ENCODE measurements around the gene USP31.

The USP31 gene

DNA sequence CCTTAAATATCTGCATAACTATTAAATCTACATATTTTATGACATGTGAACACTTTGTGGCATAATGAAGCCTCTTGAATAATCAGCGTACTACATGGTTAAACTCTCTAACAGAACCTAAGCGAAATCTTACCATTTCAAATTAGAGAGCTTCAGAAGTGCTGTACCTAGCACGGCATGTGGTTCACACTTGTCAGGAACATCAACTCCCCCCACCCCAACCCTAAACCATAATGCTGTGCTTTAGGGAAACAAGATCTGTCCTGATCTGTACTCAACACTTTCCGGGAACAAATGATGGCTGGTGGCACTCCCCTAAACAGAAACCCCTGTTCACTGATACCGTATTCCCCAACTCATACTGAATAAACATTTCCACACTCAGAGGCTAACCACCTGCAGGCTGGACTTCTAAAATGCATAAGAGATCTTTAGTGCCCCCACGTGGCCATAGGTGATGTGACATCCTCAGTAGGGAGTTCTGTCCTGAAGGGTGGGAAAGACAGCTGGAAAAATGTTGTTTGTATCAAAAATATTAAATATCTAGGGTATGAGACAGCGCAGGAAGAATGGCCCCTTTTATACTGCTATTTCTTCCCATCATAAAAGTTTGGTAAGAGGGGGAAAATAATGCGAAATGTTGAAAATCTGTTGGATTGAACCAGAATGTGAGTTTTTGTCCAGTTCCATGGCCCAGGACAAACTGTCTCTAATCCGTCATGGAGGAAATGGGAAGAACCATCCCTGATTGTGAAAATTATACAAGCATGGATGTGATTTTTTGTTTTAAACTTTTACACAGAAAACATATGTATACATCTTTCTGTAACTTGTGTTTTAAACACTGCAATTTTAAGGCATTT lies 88.6 kb downstream of the USP31 start:
- no peak for DNase-seq (ENCODE audit: low read depth, low spot score)

DNA sequence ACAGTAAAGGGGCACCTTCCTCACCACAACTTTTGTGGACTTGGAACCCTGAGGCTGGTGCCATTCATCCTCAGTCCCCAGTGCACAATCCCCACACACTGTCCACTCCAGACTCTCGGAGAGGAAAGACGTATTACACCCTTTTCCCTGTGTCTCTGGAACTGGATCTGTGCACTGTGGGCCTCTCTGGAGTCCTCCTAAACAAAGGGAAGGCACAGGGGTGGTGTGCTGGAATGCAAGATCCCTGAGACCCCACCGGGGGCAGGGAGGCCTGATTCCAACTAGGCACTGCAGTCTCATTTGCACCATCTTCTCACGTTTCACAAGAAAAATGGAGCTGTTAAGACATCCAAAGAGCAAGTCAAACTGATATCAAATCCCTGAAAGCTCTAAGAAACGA lies 89.8 kb downstream of the USP31 start:
- DNase-seq (ENCODE audit: low read depth, low spot score), result no peak

DNA sequence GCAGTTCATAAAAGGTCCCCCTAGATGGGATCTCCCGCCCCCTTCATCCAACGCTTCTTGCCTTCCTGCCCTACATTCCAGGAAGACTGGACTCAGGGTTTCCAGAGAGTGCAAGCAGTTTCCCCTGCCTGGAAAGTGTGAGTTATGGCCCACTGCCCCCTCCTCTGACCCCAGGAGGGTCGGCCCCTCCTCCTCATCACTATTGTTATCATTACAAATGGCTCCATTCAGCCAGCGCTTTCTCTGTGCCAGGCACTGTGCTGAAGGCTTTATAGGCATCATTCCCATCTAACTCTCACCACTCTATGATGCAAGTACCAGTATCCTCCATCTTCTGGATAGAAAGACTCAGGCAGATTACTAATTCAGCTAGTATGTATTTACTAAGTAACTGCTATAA lies 90.7 kb downstream of the USP31 start:
- no peak for DNase-seq (ENCODE audit: low read depth, low spot score)

DNA sequence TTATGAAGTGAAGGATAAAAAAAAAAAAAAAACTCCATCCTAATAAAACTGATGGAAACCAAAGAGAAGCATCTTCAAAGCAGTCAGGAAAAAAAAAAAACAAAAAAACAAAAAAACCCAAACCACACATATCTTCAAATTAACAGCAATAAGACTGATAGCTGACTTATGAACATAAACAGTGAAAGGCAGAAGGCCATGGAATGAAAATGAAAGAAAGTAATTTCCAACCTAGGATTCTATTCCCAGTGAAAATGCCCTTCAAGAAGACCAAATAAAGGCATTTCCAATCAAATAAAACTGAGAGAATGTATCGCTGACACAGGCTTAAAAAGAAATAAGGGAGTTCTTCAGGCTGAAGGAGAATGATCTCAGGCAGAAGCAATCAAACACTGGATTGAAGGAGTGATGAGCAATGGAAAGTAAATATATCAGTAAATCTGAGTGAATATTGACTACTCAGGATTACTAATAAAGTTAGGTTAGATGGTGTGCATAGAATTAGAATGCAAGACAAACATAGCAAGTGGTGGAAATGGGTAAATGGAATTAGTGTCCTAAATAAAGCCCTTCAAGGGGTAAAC lies 92.1 kb downstream of the USP31 start:
- no peak for DNase-seq (ENCODE audit: low read depth, low spot score)

DNA sequence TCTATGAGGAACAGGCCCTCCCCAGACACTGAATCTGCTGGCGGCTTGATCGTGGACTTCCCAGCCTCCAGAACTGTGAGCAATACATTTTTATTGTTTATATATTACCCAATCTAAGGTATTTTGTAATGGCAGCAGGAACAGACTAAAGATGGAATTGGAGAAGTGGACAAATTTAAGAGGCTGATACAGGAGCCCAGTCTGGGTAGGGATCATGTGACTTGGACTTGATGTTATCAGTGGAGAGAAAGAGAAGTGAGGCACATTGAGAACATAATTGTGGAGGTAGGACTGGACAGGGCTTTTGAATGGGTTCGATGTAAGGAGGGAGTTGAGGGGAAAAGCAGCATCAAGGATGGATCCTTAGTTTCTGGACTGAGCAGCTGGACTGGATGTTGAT lies 93.8 kb downstream of the USP31 start:
- no peak for DNase-seq (ENCODE audit: low read depth, low spot score)

DNA sequence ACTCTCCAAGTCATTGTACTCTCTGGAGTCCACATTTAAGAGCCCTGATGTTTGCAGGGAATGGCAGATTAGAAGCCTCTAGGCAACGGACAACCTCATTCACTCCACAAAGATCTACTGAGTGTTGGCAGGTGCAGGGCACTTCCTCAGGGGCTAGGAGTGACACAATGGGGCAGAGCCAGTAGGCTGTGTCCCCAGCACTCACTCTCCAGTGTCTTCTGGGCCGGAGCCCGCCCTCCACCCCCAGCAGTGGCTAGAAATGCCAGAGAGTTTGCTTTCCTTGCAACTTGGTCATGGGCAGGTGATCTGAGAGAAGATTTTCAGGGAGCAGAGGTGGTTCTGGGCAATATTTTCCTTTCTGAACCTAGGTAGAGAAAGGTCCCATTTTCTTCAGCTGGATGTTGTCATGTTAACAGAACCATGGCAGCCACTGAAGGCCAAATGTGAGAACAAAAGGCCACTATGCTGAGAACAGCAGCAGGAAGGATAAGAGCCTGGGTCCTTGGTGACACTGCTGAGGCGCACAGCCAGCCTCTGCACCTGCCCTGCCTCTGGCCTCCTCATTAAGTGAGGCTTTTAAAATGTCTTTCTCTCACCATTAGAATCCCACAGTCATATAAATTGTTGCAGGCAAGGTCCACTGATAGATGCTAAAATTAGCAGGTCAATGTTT lies 96.2 kb downstream of the USP31 start:
- DNase-seq (ENCODE audit: low read depth, low spot score), result no peak

DNA sequence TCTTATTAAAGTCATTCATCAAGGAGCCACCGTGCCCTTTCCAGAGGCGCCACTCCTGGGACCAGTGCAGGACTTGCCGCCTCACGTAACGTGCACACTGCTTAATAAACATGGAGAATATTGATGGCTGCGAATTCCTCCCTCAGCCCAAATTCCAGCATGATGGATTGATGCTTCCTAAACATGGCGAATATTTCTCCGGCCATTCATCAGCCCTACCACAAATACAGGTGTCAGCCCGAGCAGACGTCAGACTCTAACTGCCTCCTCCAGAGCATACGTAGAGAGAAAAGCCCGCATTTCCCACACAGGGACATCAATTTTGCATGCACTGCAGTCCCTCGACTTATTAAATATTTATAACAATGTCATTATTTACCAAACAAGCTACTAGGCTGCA lies 97.0 kb downstream of the USP31 start:
- DNase-seq (ENCODE audit: low read depth, low spot score), result no peak

DNA sequence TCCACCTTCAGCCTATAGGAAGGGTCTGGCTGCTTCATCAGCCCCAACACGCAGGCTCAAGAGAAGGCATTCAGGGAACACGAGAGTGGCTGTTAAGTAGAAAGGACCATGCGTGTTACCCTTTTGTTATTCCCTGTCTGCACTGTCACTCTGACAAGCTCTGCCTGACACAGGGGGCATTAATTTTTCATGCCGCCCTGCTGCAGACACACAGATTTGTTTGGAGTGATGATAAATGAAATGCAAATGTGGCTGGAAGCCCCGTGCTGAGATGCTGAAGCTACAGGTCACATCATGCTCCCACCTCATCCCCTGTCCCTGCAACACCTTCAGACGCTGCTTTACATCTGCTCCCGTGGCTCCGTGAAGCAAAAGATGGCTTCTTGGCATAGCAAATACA lies 97.7 kb downstream of the USP31 start:
- no peak for DNase-seq (ENCODE audit: low read depth, low spot score)

DNA sequence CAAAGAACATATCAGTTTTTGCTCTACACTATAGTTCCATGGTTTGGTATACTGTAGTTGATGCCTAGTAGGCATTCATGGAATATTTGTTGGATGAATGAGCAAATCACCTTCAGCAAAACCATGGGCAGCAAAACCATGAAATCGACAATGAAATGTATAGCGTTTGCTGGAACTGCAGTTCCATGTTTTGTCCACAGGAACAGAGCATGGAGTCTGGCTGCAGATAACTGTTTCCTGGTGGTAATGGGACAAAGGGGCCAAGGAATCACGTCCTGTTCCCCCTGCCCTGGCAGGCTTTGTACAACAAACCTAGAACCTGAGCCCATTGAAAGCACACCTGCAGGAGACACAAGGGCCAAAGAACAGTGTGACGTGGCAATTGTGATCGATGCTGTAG lies 101.1 kb downstream of the USP31 start:
- DNase-seq (ENCODE audit: low read depth, low spot score), result no peak

DNA sequence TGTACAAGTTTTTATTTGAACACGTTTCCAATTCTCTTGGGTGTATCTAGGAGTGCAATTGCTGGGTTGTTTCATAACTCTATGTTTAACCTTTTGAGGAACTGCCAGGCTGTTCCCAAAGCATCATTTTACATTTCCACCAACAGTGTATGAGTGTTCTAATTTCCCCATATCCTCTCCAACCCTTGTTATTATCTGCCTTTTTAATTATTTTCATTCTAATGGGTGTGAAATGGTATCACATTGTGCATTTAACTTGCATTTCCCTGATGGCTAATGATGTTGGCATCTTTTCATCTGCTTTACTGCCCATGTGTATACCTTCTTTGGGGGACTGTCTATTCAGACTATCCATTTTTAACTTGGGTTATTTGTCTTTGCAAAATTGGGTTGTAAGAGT lies 104.2 kb downstream of the USP31 start:
- no peak for DNase-seq (ENCODE audit: low read depth, low spot score)

DNA sequence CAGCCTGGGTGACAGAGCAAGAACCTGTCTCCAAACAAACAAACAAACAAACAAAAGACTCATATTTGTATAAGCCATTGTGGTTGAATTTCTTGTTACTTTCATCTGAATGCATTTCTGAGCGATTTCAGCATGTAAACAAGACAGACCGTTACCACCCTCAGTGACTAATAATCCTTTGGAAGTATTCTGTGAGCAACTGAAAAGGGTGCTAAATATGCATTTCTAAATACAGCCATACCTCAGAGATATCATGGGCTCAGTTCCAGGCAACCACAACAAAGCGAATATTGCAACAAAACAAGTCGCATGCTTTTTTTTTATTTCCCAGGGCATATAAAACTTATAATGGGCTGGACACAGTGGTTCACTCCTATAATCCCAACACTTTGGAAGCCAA lies 109.0 kb downstream of the USP31 start:
- DNase-seq (ENCODE audit: low read depth, low spot score), result no peak

DNA sequence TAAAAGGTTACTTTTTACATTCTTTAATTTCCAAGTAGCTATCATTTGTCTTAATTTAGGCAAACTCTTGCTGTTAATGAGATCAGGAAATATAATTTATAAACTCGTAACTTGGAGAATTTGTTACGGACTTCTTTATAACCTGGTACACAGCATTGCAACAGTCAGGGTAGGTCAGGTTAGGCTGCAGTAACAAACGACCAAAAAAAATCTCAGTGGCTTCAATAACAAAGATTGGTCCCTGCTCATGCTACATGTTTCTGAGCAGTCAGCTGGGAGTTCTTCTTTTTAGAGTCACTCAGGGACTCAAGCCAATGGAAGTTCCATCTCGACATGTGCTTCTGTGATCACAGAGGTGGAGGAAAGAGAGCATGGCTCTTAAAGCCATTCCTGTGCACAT lies 110.1 kb downstream of the USP31 start:
- no peak for DNase-seq (ENCODE audit: low read depth, low spot score)

DNA sequence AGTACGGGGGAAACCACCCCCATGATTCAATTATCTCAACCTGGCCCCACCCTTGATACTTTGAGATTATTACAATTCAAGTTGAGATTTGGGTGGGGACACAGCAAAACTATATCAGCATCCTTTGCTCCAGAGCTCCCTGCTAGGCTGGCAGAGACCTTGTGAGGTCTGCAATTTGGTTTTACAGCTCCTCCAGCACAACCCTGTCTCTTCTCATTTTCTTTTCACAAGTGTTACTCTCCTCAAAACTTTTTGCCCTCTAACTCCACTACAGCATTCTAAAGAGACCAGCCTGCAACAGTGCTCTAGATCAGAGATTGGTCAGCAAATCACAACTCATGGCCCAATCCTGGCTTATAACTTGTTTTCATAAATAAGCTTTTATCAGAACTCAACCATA lies 114.0 kb downstream of the USP31 start:
- no peak for DNase-seq (ENCODE audit: low read depth, low spot score)

DNA sequence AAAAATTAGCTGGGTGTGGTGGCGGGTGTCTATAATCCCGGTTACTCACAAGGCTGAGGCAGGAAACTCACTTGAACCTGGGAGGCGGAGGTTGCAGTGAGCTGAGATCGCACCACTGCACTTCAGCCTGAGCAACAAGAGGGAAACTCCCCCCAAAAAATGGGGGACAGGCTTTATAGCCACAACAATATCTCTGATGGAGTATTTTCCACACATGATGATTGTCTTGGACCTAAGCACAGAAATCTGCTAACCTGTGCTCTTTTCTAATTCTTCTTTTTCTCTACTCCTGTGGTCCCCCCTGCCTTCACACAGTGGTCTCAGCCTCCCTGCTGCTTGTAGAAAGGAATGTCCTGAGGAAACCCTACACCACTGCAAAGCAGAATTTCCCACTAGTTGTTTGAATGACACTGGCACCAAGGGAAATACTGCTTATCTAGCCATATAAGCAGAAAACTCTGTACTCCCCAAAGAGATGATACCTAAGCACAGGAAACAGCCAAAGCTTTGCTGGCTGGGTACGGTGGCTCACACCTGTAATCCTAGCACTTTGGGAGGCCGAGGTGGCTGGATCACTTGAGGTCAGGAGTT lies 117.6 kb downstream of the USP31 start:
- DNase-seq (ENCODE audit: low read depth, low spot score), result peak; percentile 20

DNA sequence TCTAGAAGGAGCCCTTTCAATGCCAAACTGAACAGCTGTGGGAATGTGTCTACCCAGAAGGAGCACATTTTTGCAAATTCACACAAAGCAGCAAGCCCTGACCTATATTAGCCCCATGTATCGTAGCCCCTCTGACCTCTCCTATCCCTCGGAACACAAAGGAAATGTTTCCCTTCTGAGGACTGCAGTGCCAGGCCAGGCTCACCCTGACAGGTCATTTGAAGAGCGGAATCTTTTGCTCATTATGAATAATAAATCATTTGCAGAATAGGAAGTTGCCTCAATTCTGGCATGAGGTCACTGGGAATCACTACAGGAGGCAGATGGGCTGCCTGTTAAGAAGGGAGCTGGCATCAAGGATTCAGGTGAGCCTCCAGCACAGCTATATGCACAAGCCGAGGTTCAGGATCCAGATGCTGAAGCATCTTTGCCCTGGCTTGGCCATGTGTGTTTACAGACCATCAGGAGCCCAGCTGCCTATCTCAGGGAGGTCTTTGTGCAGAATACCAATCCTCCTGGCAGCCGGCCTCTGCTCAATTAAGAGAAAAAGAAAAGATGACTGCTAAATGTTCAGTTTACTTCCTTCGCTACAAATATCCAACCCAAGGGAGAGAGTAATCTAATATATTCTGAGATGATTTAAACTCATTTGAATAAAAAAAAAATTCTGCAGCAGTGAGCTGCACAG lies 119.4 kb downstream of the USP31 start:
- no peak for DNase-seq (ENCODE audit: low read depth, low spot score)

DNA sequence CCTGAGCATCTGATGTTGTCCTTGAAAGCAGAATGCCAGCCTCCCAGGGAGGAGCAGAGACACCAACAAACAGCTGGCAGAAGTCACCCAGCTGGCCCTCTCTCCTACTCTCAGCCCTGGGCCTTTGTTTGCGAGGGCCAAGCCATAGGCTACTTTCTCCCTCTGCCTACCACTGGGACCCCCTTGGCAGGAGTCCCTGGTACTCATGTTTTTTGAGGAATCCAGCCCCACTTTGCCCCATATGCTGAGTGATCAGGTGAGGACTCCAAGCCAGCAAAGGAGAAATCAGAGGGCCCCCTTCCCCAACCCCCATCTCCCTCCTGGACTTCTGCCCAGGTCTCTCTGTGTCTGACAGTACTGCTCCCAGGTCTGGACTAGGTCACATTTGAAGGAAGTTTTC lies 121.9 kb downstream of the USP31 start:
- DNase-seq (ENCODE audit: low read depth, low spot score), result no peak

DNA sequence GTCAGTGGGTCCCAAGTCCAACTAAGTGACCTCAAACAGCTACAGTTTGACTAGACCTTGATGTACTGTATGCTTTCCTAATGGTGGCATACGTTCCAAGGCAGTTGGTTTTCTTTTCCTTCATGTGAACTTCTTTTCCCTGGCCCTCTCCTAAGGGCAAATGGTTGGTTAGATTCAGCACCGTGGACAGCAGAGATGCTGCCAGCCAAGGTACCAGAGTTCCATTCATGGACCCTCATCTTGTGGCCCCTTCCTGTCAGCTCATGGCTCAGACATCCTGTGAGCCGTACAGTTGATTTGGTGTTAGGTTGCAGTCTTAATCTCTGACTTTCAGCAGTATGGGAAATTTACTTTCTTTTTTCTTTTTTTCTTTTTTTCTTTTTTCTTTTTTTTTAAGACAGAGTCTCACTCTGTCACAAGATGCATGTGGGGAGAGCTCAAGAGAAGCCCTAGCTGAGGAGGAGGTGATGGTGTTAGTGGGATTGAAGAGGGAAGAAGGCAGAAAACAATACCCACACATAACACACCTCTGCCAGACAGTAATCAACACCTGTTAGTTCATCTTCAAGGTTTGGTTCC lies 122.4 kb downstream of the USP31 start:
- DNase-seq (ENCODE audit: low read depth, low spot score), result peak; percentile 33

DNA sequence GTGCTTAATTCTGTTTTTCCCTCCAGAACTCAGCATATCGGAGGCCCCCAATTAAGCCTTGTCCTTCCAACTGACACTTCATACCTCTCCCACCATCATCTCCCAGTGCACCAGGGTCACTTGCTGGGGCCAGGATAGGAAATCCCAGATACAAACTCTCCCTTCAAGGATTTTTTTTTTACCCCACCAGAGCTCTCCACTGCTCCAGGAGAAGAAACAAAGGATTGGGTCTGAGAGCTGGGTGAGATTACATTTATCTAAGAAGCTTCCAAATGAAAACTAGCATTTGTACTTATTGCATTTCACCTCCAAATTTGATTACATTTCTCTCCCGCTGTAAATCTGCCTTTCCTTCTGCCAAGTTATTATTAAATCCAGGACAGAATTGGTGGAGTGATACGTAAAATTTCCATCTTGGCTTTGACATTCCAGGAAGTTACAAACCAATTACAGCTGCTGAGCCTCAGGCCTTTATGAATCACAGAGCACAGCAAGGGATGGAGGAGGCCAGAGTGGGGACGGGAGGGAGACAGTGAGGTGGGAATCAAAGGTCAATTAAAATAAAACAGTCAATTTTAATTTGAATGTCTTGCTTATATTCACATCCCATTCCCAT lies 123.5 kb downstream of the USP31 start:
- no peak for DNase-seq (ENCODE audit: low read depth, low spot score)

DNA sequence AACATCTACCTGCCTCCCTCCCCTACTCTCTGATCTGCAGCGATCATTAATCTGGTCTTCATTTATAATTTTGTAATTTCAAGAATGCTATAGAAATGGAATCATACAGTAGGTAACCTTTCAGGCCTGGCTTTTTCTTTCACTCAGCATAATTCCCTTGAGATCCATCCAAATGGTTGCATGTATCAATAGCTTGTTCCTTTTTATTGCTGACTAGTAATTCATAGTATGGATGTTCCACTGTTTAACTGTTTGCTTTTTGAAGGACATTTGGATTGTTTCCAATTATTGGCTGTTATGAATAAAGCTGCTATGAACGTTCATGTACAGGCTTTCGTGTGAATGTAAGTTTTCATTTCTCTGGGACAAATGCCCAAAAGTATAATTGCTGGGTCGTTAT lies 125.2 kb downstream of the USP31 start:
- DNase-seq (ENCODE audit: low read depth, low spot score), result no peak

DNA sequence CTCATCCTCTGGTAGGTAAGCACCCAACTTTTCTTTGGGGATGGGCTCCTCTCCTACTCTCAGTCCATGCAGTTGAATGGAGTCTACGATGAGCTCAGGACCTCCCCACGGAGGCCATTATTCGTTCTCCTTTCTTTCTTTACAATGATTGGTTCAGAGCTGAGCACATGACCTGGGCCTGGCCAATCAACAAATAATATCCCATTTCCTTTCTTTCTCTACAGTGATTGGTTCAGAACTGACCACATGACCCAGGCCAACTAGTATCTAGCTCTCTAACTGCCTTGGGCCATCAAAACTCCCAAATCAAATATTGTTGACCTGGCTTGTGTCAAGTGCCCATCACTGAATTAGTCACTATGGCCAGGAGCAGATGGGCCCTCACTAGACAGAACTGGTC lies 129.2 kb downstream of the USP31 start:
- DNase-seq (ENCODE audit: low read depth, low spot score), result no peak

DNA sequence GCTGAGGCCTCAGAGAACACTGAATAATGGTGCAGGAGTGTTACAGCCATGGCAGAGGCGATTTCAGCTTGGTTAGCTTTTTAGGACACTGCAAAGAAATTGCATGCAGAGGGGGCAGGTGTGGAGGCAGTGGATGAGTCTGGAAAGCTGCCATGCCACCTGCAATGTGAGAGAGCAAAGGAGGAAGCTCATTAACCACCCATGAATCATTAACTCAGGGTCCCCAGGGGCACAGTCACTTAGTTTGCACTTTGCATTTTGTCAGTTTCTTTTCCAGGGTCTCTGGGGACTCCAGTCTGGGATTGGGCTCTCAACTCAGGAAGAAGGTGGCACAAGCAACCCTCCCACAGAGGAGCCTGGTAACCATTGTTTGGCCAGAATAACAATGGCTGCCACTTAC lies 132.9 kb downstream of the USP31 start:
- DNase-seq (ENCODE audit: low read depth, low spot score), result no peak
